ENCODE data around the gene FKBP15. TPM values are rescaled to one million over a fixed set of nuclear protein-coding genes. Genes with fewer than 3 reads are reported as not detected.
"Not testable (repeated sequence)": the region's sequence is repeated elsewhere in the genome, so short reads cannot be mapped to it uniquely, and the experiment has no call there.

Gene FKBP15
- total RNA-seq, 1 donor from 2014 or later = 30.0 TPM

DNA sequence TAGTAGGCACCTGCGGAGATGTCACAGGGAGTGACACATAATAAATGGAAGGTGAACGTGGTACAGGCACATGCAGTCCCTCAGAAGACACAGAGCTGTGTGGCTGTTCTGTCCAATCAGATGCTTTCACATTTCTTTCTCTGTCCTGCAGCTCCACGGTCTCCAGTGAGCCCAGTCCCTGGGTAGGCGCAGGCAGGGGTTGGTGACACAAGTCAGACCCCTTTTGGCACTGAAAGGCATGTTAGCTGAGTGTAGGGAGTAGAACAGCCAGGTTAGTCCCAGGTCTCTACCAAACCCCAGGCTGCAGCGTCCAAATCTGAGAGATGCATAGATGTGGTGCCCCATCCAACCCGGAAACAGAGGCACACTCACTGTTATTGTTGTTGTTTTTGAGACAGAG is 67.5 kb downstream of the FKBP15 start:
- peak overlapping the region; percentile 93 for H3K27ac Mint-ChIP-seq
- no peak for DNase-seq (ENCODE audit: low spot score in 2 of 2, unreplicated experiment in 2 of 2)
- TF ChIP-seq CTCF (IDR thresholded peaks at IDR 0.05; ENCODE audit: unreplicated experiment) = no peak
- H3K27me3 Mint-ChIP-seq (ENCODE audit: low read depth) = peaks cover 1% of the 10 kb centered on the region
- H3K4me1 Mint-ChIP-seq = peaks cover 30% of the 10 kb centered on the region
- H3K9me3 Mint-ChIP-seq = no peaks in the 10 kb centered on the region
- peaks cover 8% of the 10 kb centered on the region for H3K36me3 Mint-ChIP-seq
- H3K4me3 Mint-ChIP-seq = no peak overlapping the region

DNA sequence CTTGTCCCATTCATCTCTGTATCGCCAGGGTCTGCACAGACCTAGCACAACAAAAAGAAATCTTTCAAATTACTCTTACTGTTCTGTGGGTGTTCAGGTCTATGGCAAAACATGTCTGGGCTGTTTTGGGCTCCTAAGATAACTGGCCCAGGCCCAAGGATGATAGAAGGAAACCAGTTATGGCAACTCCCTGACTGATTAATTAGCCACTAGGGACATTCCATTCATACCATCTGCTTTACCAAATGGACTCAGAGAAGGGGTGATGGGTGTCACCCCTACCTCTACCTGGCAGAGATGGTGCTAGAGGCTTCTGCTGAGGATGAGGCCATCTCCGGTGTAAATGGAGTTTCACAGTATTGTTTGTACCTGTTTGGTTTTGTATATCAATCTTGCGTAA is 68.4 kb downstream of the FKBP15 start:
- Mint-ChIP-seq H3K4me3 (peak overlapping the region; percentile 78), H3K9me3 (no peaks in the 10 kb centered on the region), H3K27me3 (ENCODE audit: low read depth) (peaks cover 1% of the 10 kb centered on the region), H3K36me3 (peaks cover 1% of the 10 kb centered on the region), H3K27ac (peak overlapping the region; percentile 93), H3K4me1 (peaks cover 30% of the 10 kb centered on the region)
- no peak for TF ChIP-seq CTCF (IDR thresholded peaks at IDR 0.05; ENCODE audit: unreplicated experiment)
- DNase-seq (ENCODE audit: low spot score in 2 of 2, unreplicated experiment in 2 of 2) = no peak

DNA sequence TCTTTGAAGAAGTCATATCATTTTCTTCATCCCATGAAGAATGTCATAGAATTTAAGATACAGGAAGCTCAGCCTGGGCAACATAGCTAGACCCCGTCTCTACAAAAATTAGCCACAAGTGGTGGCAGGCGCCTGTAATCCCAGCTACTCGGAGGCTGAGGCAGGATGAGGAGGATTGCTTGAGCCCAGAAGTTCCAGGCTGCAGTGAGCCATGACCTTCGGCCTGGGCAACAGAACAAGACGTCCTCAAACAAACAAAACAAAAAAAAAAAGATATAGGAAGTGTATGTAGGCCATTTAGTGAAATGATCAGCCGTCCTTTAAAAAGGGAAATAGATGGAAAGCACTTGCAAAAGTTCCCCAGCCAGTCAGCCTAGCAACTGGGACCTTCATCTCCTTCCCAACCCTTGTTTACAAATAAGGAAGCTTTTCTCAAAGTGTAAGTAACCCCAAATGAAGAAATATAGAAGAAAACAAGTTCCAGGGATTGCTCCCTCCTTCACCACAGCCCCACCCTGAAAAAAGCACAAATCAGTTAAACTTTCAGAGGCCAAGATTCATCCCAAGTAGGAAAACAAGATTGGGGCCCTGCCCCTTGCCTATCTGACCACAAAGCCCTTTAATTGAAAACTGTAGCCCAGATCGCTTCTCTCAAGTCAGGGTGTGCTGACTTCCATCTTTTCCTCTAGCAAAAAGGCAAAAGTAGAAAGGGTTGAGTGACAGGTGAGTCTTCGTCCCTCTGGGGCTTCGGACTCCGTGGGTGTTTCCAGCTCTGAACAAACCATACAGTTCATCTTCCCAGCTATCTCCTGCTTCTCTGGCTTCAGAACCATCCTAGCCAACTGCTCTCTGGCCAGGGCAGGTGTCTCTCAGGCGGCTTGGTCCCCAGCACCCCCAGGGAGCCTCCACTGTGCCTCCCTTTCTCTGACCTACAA is 69.1 kb downstream of the FKBP15 start:
- peaks cover 30% of the 10 kb centered on the region for H3K4me1 Mint-ChIP-seq
- H3K36me3 Mint-ChIP-seq = no peaks in the 10 kb centered on the region
- TF ChIP-seq CTCF (IDR thresholded peaks at IDR 0.05; ENCODE audit: unreplicated experiment) = no peak
- H3K27ac Mint-ChIP-seq = peak overlapping the region; percentile 93
- DNase-seq (ENCODE audit: low spot score in 2 of 2, unreplicated experiment in 2 of 2) = no peak
- no peaks in the 10 kb centered on the region for H3K9me3 Mint-ChIP-seq
- peaks cover 1% of the 10 kb centered on the region for H3K27me3 Mint-ChIP-seq (ENCODE audit: low read depth)
- H3K4me3 Mint-ChIP-seq = peak overlapping the region; percentile 78

GRCh38 chr9:113150670-113151611 is 70.1 kb downstream of the FKBP15 start, which contains the start of gene SLC31A2:
Gene SLC31A2 (plus strand): TSS chr9:113151007. CDS start chr9:113151075, 68 bp downstream.
- peaks cover 25% of the 10 kb centered on the region for H3K4me1 Mint-ChIP-seq
- H3K9me3 Mint-ChIP-seq = no peaks in the 10 kb centered on the region
- peak within 1 kb of the TSS; percentile 78 for H3K4me3 Mint-ChIP-seq
- H3K27me3 Mint-ChIP-seq (ENCODE audit: low read depth) = peaks cover 4% of the 10 kb centered on the region
- no peaks in the 10 kb centered on the region for H3K36me3 Mint-ChIP-seq
- peak within 1 kb of the TSS; percentile 93 for H3K27ac Mint-ChIP-seq
- peak; percentile 86 to 90 for DNase-seq (ENCODE audit: low spot score in 2 of 2, unreplicated experiment in 2 of 2)
- TF ChIP-seq CTCF (IDR thresholded peaks at IDR 0.05; ENCODE audit: unreplicated experiment) = no peak

GRCh38 chr9:113149561-113149960 is 71.5 kb downstream of the FKBP15 start:
- DNase-seq (ENCODE audit: low spot score in 2 of 2, unreplicated experiment in 2 of 2); H3K27ac Mint-ChIP-seq; H3K9me3 Mint-ChIP-seq; H3K36me3 Mint-ChIP-seq; H3K4me3 Mint-ChIP-seq: not testable (repeated sequence)
- H3K27me3 Mint-ChIP-seq (ENCODE audit: low read depth) = peaks cover 10% of the 10 kb centered on the region
- peaks cover 21% of the 10 kb centered on the region for H3K4me1 Mint-ChIP-seq
